ENCODE measurements around the gene DKC1.

The DKC1 gene

GRCh38 chrX:154762537-154763296 lies at the start of gene DKC1:
Gene DKC1 (plus strand): TSS chrX:154762864. CDS start chrX:154762966, 102 bp downstream.
- peak; percentile 95 for DNase-seq

- peak; percentile 76 for DNase-seq
These were observed 47.7 kb upstream of the DKC1 start for GRCh38 chrX:154714925-154715324.

DNA sequence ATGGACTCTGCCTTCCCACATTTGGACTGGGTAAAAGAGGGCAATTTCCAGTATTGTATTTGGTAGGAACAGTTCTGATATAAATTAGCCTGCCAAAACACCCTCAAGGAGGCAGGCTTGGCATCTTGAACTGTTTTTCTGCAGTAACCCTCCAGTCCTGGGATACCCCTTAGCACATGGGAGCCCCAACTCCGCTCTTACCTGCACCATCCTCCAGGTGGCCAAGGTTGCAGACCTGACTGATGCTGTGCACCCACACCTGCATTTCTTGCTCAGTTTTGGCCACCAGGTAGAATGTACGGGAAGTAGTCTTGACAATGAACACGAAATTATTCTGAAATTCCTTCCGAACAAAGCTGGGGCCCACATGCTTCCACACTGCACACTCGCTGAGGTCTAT lies 46.8 kb upstream of the DKC1 start:
- no peak for DNase-seq

DNA sequence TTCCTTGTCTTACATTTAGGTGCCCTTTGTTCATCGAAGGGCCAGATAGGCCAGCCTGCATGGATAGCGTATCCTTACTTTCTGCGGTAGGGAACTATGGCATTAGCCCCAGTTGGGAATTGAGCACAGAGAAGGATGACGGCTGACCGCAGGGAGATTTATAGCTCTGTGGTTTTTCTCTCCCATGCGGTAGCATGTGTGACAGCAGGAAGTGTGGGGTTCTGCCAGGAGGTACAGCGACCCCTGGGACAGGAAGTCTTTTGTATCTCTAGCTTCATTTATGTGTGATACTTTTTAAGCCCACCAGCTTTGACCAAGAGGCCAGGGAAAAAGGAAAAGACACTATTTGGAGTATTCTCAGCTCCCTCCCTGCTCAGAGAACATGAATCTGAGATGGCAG lies 44.8 kb upstream of the DKC1 start:
- peak; percentile 52 for DNase-seq

- DNase-seq = no peak
These were observed 44.0 kb upstream of the DKC1 start for GRCh38 chrX:154718616-154719015.

- DNase-seq = peak; percentile 66
These were observed 43.5 kb upstream of the DKC1 start for GRCh38 chrX:154719132-154719675.

DNA sequence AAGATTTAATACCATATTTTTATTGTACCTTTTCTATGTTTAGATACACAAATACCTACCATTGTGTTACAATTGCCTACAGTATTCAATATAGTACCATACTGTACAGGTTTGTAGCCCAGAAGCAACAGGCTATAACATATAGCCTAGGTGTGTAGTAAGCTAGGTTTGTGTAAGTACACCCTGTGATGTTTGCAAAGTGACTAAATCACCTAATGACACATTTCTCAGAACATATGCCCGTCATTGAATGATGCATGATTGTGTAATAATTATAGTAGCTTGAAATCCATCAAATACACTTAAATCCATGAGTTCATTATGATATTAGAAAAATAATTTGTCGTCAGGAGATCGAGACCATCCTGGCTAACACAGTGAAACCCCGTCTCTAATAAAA lies 42.6 kb upstream of the DKC1 start:
- DNase-seq = no peak

- DNase-seq = no peak
These were observed 41.5 kb upstream of the DKC1 start for GRCh38 chrX:154721155-154721554.

DNA sequence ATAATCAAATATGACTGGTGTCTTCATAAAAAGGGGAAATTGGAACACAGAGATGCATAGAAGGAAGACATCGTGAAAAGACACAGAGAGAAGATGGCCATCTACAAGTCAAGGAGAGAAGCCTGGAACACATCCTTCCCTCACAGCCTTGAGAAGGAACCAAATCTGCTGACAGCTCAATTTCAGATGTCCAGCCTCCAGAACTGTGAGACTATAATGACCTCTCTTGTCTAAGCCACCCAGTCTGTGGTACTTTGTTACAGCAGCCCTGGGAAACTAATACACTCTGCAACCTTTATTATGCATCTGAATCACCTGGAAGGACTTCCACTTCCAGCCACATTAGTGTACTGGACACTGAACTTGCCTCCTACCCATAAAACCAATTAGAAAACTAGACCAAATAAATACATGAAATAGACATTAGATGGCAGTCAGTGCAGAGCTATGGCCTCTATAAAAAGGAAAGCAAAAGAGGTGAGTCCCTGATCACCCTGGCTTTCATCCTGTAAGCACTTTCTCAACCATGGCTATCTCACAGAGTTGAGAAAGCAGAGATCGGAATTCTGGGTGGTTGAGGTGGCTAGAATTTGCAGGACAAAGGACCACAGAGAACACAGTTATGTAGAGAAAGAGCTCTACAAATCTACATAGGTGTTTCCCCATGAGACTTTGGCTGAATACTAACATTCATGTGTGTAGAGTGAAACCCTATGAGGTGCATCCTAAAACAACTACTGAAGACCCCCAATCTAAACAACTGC lies 37.5 kb upstream of the DKC1 start:
- peak; percentile 48 for DNase-seq

DNA sequence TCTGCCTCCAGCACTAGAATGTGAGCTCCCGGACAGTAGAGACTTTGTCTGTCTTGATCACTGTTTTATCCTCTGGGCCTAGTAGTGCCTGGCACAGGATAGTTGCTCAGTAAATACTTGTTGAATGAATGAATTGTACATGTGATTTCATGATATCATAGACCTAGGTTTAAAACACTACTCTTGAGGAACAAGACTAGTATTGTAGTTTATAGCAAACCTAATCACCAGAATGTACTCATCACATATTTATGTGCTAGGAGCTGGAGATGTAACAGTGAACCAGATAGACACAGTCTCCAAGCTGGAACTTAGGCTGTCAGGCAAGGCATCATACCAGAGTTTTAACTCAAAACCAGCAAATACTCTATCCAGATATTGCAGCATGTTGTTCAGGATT lies 35.2 kb upstream of the DKC1 start:
- DNase-seq = no peak

DNA sequence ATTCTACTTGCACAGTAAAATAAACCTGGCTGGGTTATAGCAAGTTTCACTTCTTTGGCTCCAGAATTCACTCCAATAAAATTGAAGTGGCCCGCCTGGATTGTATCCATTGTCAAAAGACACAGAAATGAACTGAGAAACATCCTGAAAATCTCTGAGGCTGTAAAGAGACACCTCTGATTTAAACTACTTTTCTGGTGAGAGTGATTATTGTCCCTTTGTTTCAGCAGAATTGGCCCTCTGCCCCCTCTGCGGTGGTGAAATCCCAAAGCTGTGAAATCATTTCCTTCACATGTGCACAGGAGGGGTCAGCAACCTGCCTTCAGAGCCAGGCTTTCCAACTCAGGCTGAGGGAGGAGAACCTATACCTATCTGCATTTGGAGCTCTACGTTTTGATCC lies 34.8 kb upstream of the DKC1 start:
- no peak for DNase-seq

DNA sequence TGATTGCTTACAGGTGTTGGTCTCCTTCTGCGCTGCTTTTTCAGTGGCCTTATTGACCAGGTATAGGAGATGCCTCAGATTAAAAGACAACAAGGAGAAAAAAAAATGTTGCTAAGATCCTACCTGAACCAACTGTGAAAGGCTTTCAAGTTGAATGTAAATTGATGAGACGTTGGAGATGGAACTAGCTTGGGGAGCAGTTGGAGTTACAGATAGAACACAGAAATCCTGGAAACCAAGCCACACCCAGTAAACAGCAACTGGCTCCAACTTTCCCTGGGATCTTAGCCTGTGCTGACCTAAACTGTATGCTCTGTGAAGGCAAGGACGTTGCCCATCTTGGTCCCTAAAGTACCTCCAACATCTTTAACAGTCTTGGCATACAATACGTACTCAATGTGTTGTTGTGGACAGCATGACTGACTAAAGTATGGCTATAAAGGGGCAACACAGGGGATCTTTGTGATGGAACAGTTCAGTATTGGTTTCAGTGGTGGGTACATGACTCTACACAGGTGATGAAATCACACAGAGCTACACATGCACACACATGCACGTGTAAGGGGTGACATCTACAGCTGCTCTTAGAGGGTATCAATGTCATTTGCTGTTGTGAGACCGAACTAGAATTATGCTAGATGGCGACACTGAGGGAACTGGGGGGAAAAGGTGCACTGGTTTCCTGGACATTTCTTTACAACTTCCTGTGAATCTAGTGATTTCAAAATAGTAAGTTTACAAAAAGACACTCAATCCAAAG lies 34.1 kb upstream of the DKC1 start:
- no peak for DNase-seq

DNA sequence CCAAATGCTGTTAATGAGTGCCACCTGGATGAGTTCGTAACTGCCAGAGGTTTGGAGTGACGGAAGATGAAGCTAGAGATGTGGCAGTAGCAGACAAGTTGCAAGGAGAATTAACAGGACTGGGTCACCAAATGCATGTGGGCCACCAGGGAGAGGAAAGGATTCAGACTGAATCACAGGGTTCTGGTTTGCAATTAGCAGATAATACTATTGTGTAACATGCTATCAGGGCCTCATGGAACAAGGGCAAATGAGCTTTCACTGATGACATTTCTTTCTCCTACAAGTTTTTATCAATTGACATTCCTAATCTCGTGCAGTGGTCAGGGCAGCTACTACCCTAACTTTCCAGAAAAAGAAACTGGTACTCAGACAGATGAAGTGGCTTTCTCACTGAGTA lies 33.2 kb upstream of the DKC1 start:
- DNase-seq = no peak

GRCh38 chrX:154730253-154730891 lies 32.3 kb upstream of the DKC1 start:
- DNase-seq = no peak

DNA sequence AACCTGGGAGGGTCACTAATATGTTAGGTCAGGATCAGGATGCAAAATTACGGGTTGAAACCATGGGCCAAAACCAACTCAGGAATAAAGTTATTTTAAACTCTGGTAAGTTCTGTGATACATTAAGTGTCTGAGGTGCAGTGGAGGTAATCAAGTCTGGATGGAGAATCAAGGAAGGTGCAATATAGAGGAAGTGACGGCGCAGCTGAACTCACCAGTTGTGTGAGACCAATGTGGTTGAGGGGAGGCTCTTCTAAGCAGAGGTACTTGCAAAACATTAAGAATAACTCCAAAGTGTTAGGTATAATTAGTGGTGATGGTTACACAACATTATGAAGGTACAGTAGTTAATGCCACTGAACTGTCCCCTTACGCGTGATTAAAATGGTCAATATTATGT lies 31.5 kb upstream of the DKC1 start:
- peak; percentile 54 for DNase-seq

DNA sequence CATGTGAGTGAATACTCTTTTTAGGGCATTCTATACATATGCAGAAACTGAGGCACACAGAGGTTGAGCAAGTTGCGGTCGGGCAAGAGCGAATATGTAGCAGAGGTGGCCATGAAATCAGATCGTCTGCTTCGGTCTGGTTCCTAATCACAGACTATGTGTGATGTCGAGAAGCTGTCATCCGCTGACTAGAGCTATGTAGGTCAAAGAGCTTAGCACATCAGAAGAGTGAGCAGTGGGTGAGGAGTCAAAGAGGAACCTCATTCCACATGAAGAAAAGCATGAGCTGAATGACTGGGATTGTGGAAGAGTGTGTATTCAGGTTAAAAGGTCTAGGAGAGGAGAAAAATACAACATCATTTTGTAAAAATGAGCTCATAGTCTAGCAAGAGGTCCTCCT lies 30.8 kb upstream of the DKC1 start:
- peak; percentile 56 for DNase-seq

GRCh38 chrX:154732421-154733065 lies 30.1 kb upstream of the DKC1 start:
- DNase-seq = peak; percentile 13

DNA sequence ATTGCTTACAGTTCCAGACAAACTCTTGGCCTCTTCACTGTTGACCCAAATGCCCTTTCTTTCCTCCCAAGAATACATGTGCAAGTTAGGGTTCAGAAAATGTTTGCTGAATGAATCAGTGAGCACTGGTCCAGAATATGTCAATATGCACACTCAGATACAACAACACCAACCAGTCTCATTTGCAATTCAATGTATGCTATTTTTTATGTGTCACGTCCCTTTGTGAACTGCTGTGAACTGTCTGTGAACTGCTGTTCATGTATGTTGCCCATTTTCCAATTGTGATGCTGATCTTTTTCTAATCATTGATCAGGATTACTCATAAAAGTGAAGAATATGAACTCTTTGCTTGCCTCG lies 29.6 kb upstream of the DKC1 start:
- no peak for DNase-seq

- peak; percentile 65 for DNase-seq
These were observed 28.4 kb upstream of the DKC1 start for GRCh38 chrX:154734061-154734781.

- no peak for DNase-seq
These were observed 26.8 kb upstream of the DKC1 start for GRCh38 chrX:154735695-154736393.

DNA sequence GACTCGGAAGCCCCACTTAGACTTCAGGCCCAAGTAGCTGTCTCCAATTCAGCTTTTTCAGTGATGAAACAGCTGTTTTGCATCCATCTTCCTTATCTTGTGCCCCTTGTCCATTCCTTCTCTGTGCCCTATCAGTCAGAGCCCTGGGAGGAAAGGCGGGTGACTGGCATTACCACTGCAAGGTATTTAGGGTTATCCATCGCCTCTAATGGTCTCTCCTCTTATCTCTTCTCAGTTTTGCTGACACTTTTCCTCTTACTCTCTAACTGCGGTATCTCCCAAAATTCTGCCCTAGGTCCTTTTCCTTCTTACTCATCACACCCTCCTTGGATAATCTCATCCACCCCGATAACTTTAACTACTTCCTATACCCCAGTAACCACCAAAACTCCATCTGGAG lies 25.5 kb upstream of the DKC1 start:
- no peak for DNase-seq
